Measurements from ENCODE around the gene AFF2. TPM values are rescaled to one million over a fixed set of nuclear protein-coding genes. Genes with fewer than 3 reads are reported as not detected.

The AFF2 gene
- total RNA-seq, 1 experiment from 2014 or later = 0.16 TPM

GRCh38 chrX:148811236-148811635, 310.8 kb downstream of the AFF2 start:
- intact Hi-C loops (cut with micrococcal nuclease; ENCODE audit: unreplicated experiment) = no loop called here
- no peak for TF ChIP-seq CTCF (IDR thresholded peaks at IDR 0.05; ENCODE audit: insufficient read depth in 1 of 2, low read depth in 1 of 2, low read length in 1 of 2, severe bottlenecking in 1 of 2, unreplicated experiment in 1 of 2)
- ChIA-PET CTCF (no interaction called here), POLR2A (no interaction called here)
- Mint-ChIP-seq H3K36me3 (ENCODE audit: insufficient read depth, unreplicated experiment) (no peaks in the 10 kb centered on the region), H3K27ac (ENCODE audit: unreplicated experiment) (no peak overlapping the region), H3K9me3 (ENCODE audit: unreplicated experiment) (no peaks in the 10 kb centered on the region), H3K27me3 (ENCODE audit: insufficient read depth, unreplicated experiment) (peaks cover 3% of the 10 kb centered on the region), H3K4me3 (ENCODE audit: unreplicated experiment) (no peak overlapping the region), H3K4me1 (ENCODE audit: low read depth, unreplicated experiment) (no peaks in the 10 kb centered on the region)
- no peaks in the 10 kb centered on the region for H3K36me3 ChIP-seq (ENCODE audit: control insufficient read depth, insufficient read depth, low read length)
- H3K27me3 ChIP-seq (replicated peaks; ENCODE audit: control insufficient read depth, insufficient read depth, low read length) = no peaks in the 10 kb centered on the region
- no peaks in the 10 kb centered on the region for H3K9me3 ChIP-seq
- no TSS peak for BruUV-seq (replicated peaks)
- no peak overlapping the region for H3K4me3 ChIP-seq (ENCODE audit: low read depth, low read length)
- no peak for DNase-seq
- H3K4me1 ChIP-seq = no peaks in the 10 kb centered on the region

- Histone ChIP-seq H3K27me3 (replicated peaks; ENCODE audit: control insufficient read depth, insufficient read depth, low read length) (no peaks in the 10 kb centered on the region), H3K4me3 (ENCODE audit: low read depth, low read length) (no peak overlapping the region), H3K4me1 (no peaks in the 10 kb centered on the region), H3K9me3 (no peaks in the 10 kb centered on the region), H3K36me3 (ENCODE audit: control insufficient read depth, insufficient read depth, low read length) (no peaks in the 10 kb centered on the region)
- no peak for TF ChIP-seq CTCF (IDR thresholded peaks at IDR 0.05; ENCODE audit: insufficient read depth in 1 of 2, low read depth in 1 of 2, low read length in 1 of 2, severe bottlenecking in 1 of 2, unreplicated experiment in 1 of 2)
- peaks cover 3% of the 10 kb centered on the region for H3K27me3 Mint-ChIP-seq (ENCODE audit: insufficient read depth, unreplicated experiment)
- H3K9me3 Mint-ChIP-seq (ENCODE audit: unreplicated experiment) = no peaks in the 10 kb centered on the region
- CTCF ChIA-PET = no interaction called here
- H3K4me1 Mint-ChIP-seq (ENCODE audit: low read depth, unreplicated experiment) = no peaks in the 10 kb centered on the region
- no TSS peak for BruUV-seq (replicated peaks)
- H3K4me3 Mint-ChIP-seq (ENCODE audit: unreplicated experiment) = no peak overlapping the region
- no peak for DNase-seq
- no peaks in the 10 kb centered on the region for H3K36me3 Mint-ChIP-seq (ENCODE audit: insufficient read depth, unreplicated experiment)
- intact Hi-C loops (cut with micrococcal nuclease; ENCODE audit: unreplicated experiment) = no loop called here
- POLR2A ChIA-PET = no interaction called here
- no peak overlapping the region for H3K27ac Mint-ChIP-seq (ENCODE audit: unreplicated experiment)
Measured at GRCh38 chrX:148813422-148813821, 313.0 kb downstream of the AFF2 start.

GRCh38 chrX:148813967-148814366, 313.6 kb downstream of the AFF2 start:
- POLR2A ChIA-PET = no interaction called here
- BruUV-seq (replicated peaks) = no TSS peak
- H3K9me3 ChIP-seq = no peaks in the 10 kb centered on the region

More at GRCh38 chrX:148813967-148814366, 313.6 kb downstream of the AFF2 start:
- H3K4me1 Mint-ChIP-seq (ENCODE audit: low read depth, unreplicated experiment) = no peaks in the 10 kb centered on the region
- CTCF ChIA-PET = no interaction called here
- H3K4me1 ChIP-seq = no peaks in the 10 kb centered on the region
- H3K4me3 Mint-ChIP-seq (ENCODE audit: unreplicated experiment) = no peak overlapping the region
- H3K36me3 Mint-ChIP-seq (ENCODE audit: insufficient read depth, unreplicated experiment) = no peaks in the 10 kb centered on the region
- no peak overlapping the region for H3K4me3 ChIP-seq (ENCODE audit: low read depth, low read length)
- H3K27me3 ChIP-seq (replicated peaks; ENCODE audit: control insufficient read depth, insufficient read depth, low read length) = no peaks in the 10 kb centered on the region
- no peak for TF ChIP-seq CTCF (IDR thresholded peaks at IDR 0.05; ENCODE audit: insufficient read depth in 1 of 2, low read depth in 1 of 2, low read length in 1 of 2, severe bottlenecking in 1 of 2, unreplicated experiment in 1 of 2)
- no peak for DNase-seq
- intact Hi-C loops (cut with micrococcal nuclease; ENCODE audit: unreplicated experiment) = no loop called here
- H3K9me3 Mint-ChIP-seq (ENCODE audit: unreplicated experiment) = no peaks in the 10 kb centered on the region
- peaks cover 3% of the 10 kb centered on the region for H3K27me3 Mint-ChIP-seq (ENCODE audit: insufficient read depth, unreplicated experiment)
- no peaks in the 10 kb centered on the region for H3K36me3 ChIP-seq (ENCODE audit: control insufficient read depth, insufficient read depth, low read length)
- H3K27ac Mint-ChIP-seq (ENCODE audit: unreplicated experiment) = no peak overlapping the region
